H1 (cell line): Measurements from ENCODE around the gene ART4. TPM values are rescaled to one million over a fixed set of nuclear protein-coding genes. Genes with fewer than 3 reads are reported as not detected.

ENCODE experiments used
- ATF3 ChIP-seq: IDR thresholded peaks from 2 replicates; pipeline ENCODE4 v1.6.1; 2011; ENCODE audit warnings: low read depth, mild to moderate bottlenecking, low read length; ENCODE audit not compliant: insufficient read depth
- BCL11A ChIP-seq, 2 experiments: IDR thresholded peaks; one replicate each; pipeline ENCODE4 v1.6.1; 2011; ENCODE audit warnings: low read depth in 2 of 2, low read length in 2 of 2, mild to moderate bottlenecking in 2 of 2
- CBX8 ChIP-seq: fragments of 300-800, 300-1000 bp; sonication (generic); IDR thresholded peaks from 2 replicates; pipeline ENCODE4 v1.7.1; 2016; ENCODE audit warnings: low read depth, low read length, borderline replicate concordance
- CHD7 ChIP-seq: fragments of 300-600 bp; sonication (generic); IDR thresholded peaks from 2 replicates; pipeline ENCODE4 v1.7.1; 2012; ENCODE audit warnings: low read length, moderate library complexity, mild to moderate bottlenecking, inconsistent platforms; ENCODE audit not compliant: insufficient replicate concordance
- YY1 ChIP-seq: IDR thresholded peaks from 2 replicates; pipeline ENCODE4 v1.6.1; 2011; ENCODE audit warnings: low read depth, mild to moderate bottlenecking, low read length
- polyA plus RNA-seq, 7 experiments: library from polyadenylated mRNA; depleted of rRNA in 3 of 7; stranded (reverse) in 5 of 7; unstranded in 2 of 7; fragments of >200 nt in 5 of 7; fragments of 200-250 nt in 2 of 7; gene quantifications; 1 replicate in 5 of 7; 2 replicates in 1 of 7; 4 replicates in 1 of 7; pipeline versions ENCODE4 v1.2.1 to v1.2.3, GENCODE V29; 2011 to 2013; ENCODE audit warnings: missing spikeins in 2 of 7, mixed read lengths in 2 of 7
- total RNA-seq: library from RNA; stranded (reverse); fragmentation: NEBNext Ultra II Directional; extraction: Animal tissue kit (Norgen Biotek cat#: 25700); gene quantifications from 2 replicates; pipeline ENCODE4 v1.2.1, GENCODE V29; 2021

ART4 gene
- total and polyA plus RNA-seq, 2 of the 8 experiments (the other 6 are each of a cell fraction or from before 2014, with no cell fraction given): not detected

- TF ChIP-seq CHD7 (no peak), YY1 (no peak), CBX8 (no peak), BCL11A (IDR thresholded peaks at IDR 0.05; ENCODE audit: low read depth in 2 of 2, low read length in 2 of 2) (no peak), ATF3 (no peak)
Observed at GRCh38 chr12:14885718-14886221, 42.4 kb upstream of the ART4 start, which contains the start of gene MGP (continued).
